SK-N-SH (cell line): Measurements from ENCODE around the gene TBRG4.

ENCODE experiments used
- CTCF ChIP-seq: fragments of 200-600 bp; sonication (generic); IDR thresholded peaks from 2 replicates; pipeline ENCODE4 v1.6.1; 2017; ENCODE audit warnings: antibody characterized with exemption, mild to moderate bottlenecking, moderate library complexity
- EP300 ChIP-seq, 2 experiments: IDR thresholded peaks; 2 replicates each; pipeline versions ENCODE4 v1.4.0 to v1.6.1; 2012; ENCODE audit warnings: borderline replicate concordance in 1 of 2, low read depth in 1 of 2, low read length in 1 of 2
- EZH2phosphoT487 ChIP-seq: fragments of 200-600 bp; sonication (generic); IDR thresholded peaks from 2 replicates; pipeline ENCODE4 v1.6.1; 2017; ENCODE audit warnings: low read depth, mixed run types, mild to moderate bottlenecking, antibody characterized with exemption, moderate library complexity, borderline replicate concordance
- FOXJ3 ChIP-seq: sonication (generic); formaldehyde crosslinking; IDR thresholded peaks from 2 replicates; pipeline ENCODE4 v1.5.1; 2020; ENCODE audit warnings: mild to moderate bottlenecking, missing genetic modification reagents
- FOXM1 ChIP-seq: IDR thresholded peaks from 2 replicates; pipeline ENCODE4 v1.4.0; 2012; ENCODE audit warnings: low read depth, mild to moderate bottlenecking
- MXI1 ChIP-seq: IDR thresholded peaks from 2 replicates; pipeline ENCODE4 v1.6.1; 2012; ENCODE audit warnings: mild to moderate bottlenecking, low read depth, low read length, improper control_type of control experiment
- NFIC ChIP-seq: IDR thresholded peaks from 2 replicates; pipeline ENCODE4 v1.4.0; 2012; ENCODE audit warnings: borderline replicate concordance
- POLR2AphosphoS5 ChIP-seq: IDR thresholded peaks from 2 replicates; pipeline ENCODE4 v1.6.1; 2012; ENCODE audit warnings: low read depth, low read length
- RAD21 ChIP-seq: IDR thresholded peaks from 2 replicates; pipeline ENCODE4 v1.6.1; 2012; ENCODE audit warnings: mild to moderate bottlenecking, low read length
- REST ChIP-seq: IDR thresholded peaks from 2 replicates; pipeline ENCODE4 v1.6.1; 2012; ENCODE audit warnings: mild to moderate bottlenecking, low read depth, low read length, moderate library complexity
- SMC3 ChIP-seq: IDR thresholded peaks from 2 replicates; pipeline ENCODE4 v1.6.1; 2012; ENCODE audit warnings: low read depth, low read length, improper control_type of control experiment
- TAF1 ChIP-seq: IDR thresholded peaks from 2 replicates; pipeline ENCODE4 v1.6.1; 2012; ENCODE audit warnings: low read depth, mild to moderate bottlenecking, low read length, moderate library complexity, borderline replicate concordance
- USF2 ChIP-seq: fragments of 150-350 bp; IDR thresholded peaks from 2 replicates; pipeline ENCODE4 v1.6.1; 2017; ENCODE audit warnings: antibody characterized with exemption, low read length, low read depth, borderline replicate concordance
- TF ChIP-seq, protein P1 (sequence below): IDR thresholded peaks from 2 replicates; pipeline ENCODE4 v1.4.0; 2012; ENCODE audit warnings: low read depth, borderline replicate concordance

GRCh38 chr7:45150199-45150598, 38.7 kb upstream of the TBRG4 start:
- TF ChIP-seq CTCF (no peak), NFIC (no peak), TAF1 (no peak), MXI1 (no peak), POLR2AphosphoS5 (no peak), REST (no peak), FOXJ3 (no peak), EZH2phosphoT487 (no peak), EP300 (IDR thresholded peaks at IDR 0.05; ENCODE audit: borderline replicate concordance in 1 of 2, low read depth in 1 of 2, low read length in 1 of 2) (no peak), USF2 (no peak), SMC3 (no peak), RAD21 (no peak), FOXM1 (no peak)
- TF ChIP-seq, protein P1, sequence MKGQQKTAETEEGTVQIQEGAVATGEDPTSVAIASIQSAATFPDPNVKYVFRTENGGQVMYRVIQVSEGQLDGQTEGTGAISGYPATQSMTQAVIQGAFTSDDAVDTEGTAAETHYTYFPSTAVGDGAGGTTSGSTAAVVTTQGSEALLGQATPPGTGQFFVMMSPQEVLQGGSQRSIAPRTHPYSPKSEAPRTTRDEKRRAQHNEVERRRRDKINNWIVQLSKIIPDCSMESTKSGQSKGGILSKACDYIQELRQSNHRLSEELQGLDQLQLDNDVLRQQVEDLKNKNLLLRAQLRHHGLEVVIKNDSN, result no peak
